ENCODE measurements around the gene TRIM45.

The TRIM45 gene

GRCh38 chr1:117096951-117097408, 24.6 kb downstream of the TRIM45 start:
- Histone ChIP-seq H3K4me2 (ENCODE audit: low read depth, low read length, poor library complexity, severe bottlenecking) (no peak overlapping the region), H3K9me2 (replicated peaks; ENCODE audit: insufficient read depth, low read length) (no peaks in the 10 kb centered on the region), H2AFZ (ENCODE audit: low read depth, low read length, severe bottlenecking) (no peak overlapping the region), H4K20me1 (ENCODE audit: low read depth, low read length) (no peaks in the 10 kb centered on the region), H3F3A (ENCODE audit: insufficient read depth) (no peaks in the 10 kb centered on the region), H3K4me3 (ENCODE audit: insufficient read depth, low read length, poor library complexity, severe bottlenecking) (no peak overlapping the region), H3K79me2 (ENCODE audit: insufficient read depth, low read length) (no peaks in the 10 kb centered on the region), H3K9ac (ENCODE audit: low read length) (no peak overlapping the region), H3K27ac (ENCODE audit: low read depth, low read length) (no peak overlapping the region), H3K27me3 (ENCODE audit: low read length) (no peaks in the 10 kb centered on the region), H3K9me3 (ENCODE audit: insufficient read depth, low read length) (no peaks in the 10 kb centered on the region), H3K36me3 (ENCODE audit: low read length) (peaks cover 54% of the 10 kb centered on the region)
- TF ChIP-seq EZH2phosphoT487 (conservative IDR thresholded peaks at IDR 0.05; ENCODE audit: low read length) (no peak), CTCF (IDR thresholded peaks at IDR 0.05; ENCODE audit: insufficient read depth, low read length, poor library complexity, severe bottlenecking) (no peak)

- Histone ChIP-seq H3K4me3 (ENCODE audit: insufficient read depth, low read length, poor library complexity, severe bottlenecking) (no peak overlapping the region), H3K27ac (ENCODE audit: low read depth, low read length) (no peak overlapping the region), H3K4me2 (ENCODE audit: low read depth, low read length, poor library complexity, severe bottlenecking) (no peak overlapping the region), H3K79me2 (ENCODE audit: insufficient read depth, low read length) (no peaks in the 10 kb centered on the region), H3K9ac (ENCODE audit: low read length) (no peak overlapping the region), H4K20me1 (ENCODE audit: low read depth, low read length) (no peaks in the 10 kb centered on the region), H3K9me2 (replicated peaks; ENCODE audit: insufficient read depth, low read length) (no peaks in the 10 kb centered on the region), H2AFZ (ENCODE audit: low read depth, low read length, severe bottlenecking) (no peak overlapping the region), H3K9me3 (ENCODE audit: insufficient read depth, low read length) (no peaks in the 10 kb centered on the region), H3F3A (ENCODE audit: insufficient read depth) (no peaks in the 10 kb centered on the region), H3K36me3 (ENCODE audit: low read length) (peaks cover 62% of the 10 kb centered on the region), H3K27me3 (ENCODE audit: low read length) (no peaks in the 10 kb centered on the region)
- TF ChIP-seq CTCF (IDR thresholded peaks at IDR 0.05; ENCODE audit: insufficient read depth, low read length, poor library complexity, severe bottlenecking) (no peak), EZH2phosphoT487 (conservative IDR thresholded peaks at IDR 0.05; ENCODE audit: low read length) (no peak)
Observed at GRCh38 chr1:117094841-117095604, 26.5 kb downstream of the TRIM45 start.

- no peak overlapping the region for H3K4me2 ChIP-seq (ENCODE audit: low read depth, low read length, poor library complexity, severe bottlenecking)
- no peaks in the 10 kb centered on the region for H4K20me1 ChIP-seq (ENCODE audit: low read depth, low read length)
- no peak overlapping the region for H2AFZ ChIP-seq (ENCODE audit: low read depth, low read length, severe bottlenecking)
- no peaks in the 10 kb centered on the region for H3K79me2 ChIP-seq (ENCODE audit: insufficient read depth, low read length)
- no peaks in the 10 kb centered on the region for H3K9me2 ChIP-seq (replicated peaks; ENCODE audit: insufficient read depth, low read length)
- no peak overlapping the region for H3K27ac ChIP-seq (ENCODE audit: low read depth, low read length)
- H3K36me3 ChIP-seq (ENCODE audit: low read length): peaks cover 71% of the 10 kb centered on the region
- H3F3A ChIP-seq (ENCODE audit: insufficient read depth): no peaks in the 10 kb centered on the region
- no peak overlapping the region for H3K4me3 ChIP-seq (ENCODE audit: insufficient read depth, low read length, poor library complexity, severe bottlenecking)
- TF ChIP-seq EZH2phosphoT487 (conservative IDR thresholded peaks at IDR 0.05; ENCODE audit: low read length) (no peak), CTCF (IDR thresholded peaks at IDR 0.05; ENCODE audit: insufficient read depth, low read length, poor library complexity, severe bottlenecking) (no peak)
- H3K9ac ChIP-seq (ENCODE audit: low read length): no peak overlapping the region
- no peaks in the 10 kb centered on the region for H3K9me3 ChIP-seq (ENCODE audit: insufficient read depth, low read length)
- no peaks in the 10 kb centered on the region for H3K27me3 ChIP-seq (ENCODE audit: low read length)
Observed at GRCh38 chr1:117093870-117094621, 27.5 kb downstream of the TRIM45 start.

Data from SU-DHL-6 (cell line).